Testis (tissue), 3 donors: ENCODE data around the gene WDR73. TPM values are rescaled to one million over a fixed set of nuclear protein-coding genes. Genes with fewer than 3 reads are reported as not detected.

ENCODE experiments used
- DNase-seq: peaks from one replicate; pipeline ENCODE4 v3.0.0-alpha.2; 2019
- H3K27ac ChIP-seq, 2 donors: fragments of 200-600 bp; sonication (generic); one replicate each; pipeline ENCODE4 v1.5.1; 2019
- H3K27me3 ChIP-seq: fragments of 200-600 bp; sonication (generic); one replicate; pipeline ENCODE4 v1.5.1; 2019
- H3K36me3 ChIP-seq: fragments of 200-600 bp; sonication (generic); one replicate; pipeline ENCODE4 v1.5.1; 2017; ENCODE audit warnings: low read depth; ENCODE audit errors: missing control alignments
- H3K4me1 ChIP-seq: fragments of 200-600 bp; sonication (generic); one replicate; pipeline ENCODE4 v1.5.1; 2019
- H3K4me3 ChIP-seq, 2 donors: fragments of 200-600 bp; sonication (generic); one replicate each; pipeline ENCODE4 v1.5.1; 2017 to 2019
- H3K9me3 ChIP-seq: fragments of 200-600 bp; sonication (generic); one replicate; pipeline ENCODE4 v1.5.1; 2017
- CTCF ChIP-seq, 3 experiments: fragments of 450-650 bp in 2 of 3; fragments of 200-600 bp in 1 of 3; sonication (generic) in 1 of 3; IDR thresholded peaks; one replicate each; pipeline ENCODE4 v1.5.1; 2016 to 2019; ENCODE audit warnings: antibody characterized with exemption in 3 of 3, mild to moderate bottlenecking in 2 of 3, moderate library complexity in 1 of 3
- POLR2A ChIP-seq: fragments of 450-650 bp; IDR thresholded peaks from one replicate; pipeline ENCODE4 v1.6.1; 2017; ENCODE audit warnings: antibody characterized with exemption, mild to moderate bottlenecking, moderate library complexity
- WGBS, 2 donors: methylation state at CpG; one replicate each; pipeline ENCODE4 v1.1.5; 2018; 5-methylcytosine and 5-hydroxymethylcytosine counted together
- intact Hi-C: fragments of 100-400 bp; cut with DNase I; formaldehyde crosslinking; loops from one replicate; pipeline ENCODE4 v1.15.1; 2023; ENCODE audit warnings: low total_unique reads
- polyA plus RNA-seq: library from polyadenylated mRNA; stranded (reverse); fragments of 350-450 nt; fragmentation: Illumina TruSeq; extraction: RNeasy Lipid Tissue Mini Kit (QIAGEN cat#74804); gene quantifications from one replicate; pipeline ENCODE4 v1.2.3, GENCODE V29; 2014; ENCODE audit warnings: low read depth, low replicate concordance; ENCODE audit not compliant: insufficient read depth
- total RNA-seq, 2 donors: library from RNA; depleted of rRNA; stranded (reverse); fragments of >200 nt; gene quantifications; one replicate each; pipeline ENCODE4 v1.2.3, GENCODE V29; 2016

The WDR73 gene
- total and polyA plus RNA-seq, 3 donors from 2014 or later, result 38.4 to 49.1 (median 40.4) TPM

- no peak for DNase-seq
- no peaks in the 10 kb centered on the region for H3K36me3 ChIP-seq
- intact Hi-C loops, result no loop called here
- H3K4me3 ChIP-seq, result peak overlapping the region in 1 of 2 donors; percentile 74
- peaks cover 4% of the 10 kb centered on the region for H3K4me1 ChIP-seq
- no peak for TF ChIP-seq CTCF (IDR thresholded peaks at IDR 0.05)
- TF ChIP-seq POLR2A, result no peak
- no peaks in the 10 kb centered on the region for H3K27me3 ChIP-seq
- 30 to 48% methylated on average over 7 of the region's 7 CpGs for WGBS, 2 donors
- peak overlapping the region in 1 of 2 donors; percentile 58 for H3K27ac ChIP-seq
- no peaks in the 10 kb centered on the region for H3K9me3 ChIP-seq
Observed at GRCh38 chr15:84658788-84659411, 4.8 kb upstream of the WDR73 start.

GRCh38 chr15:84658080-84658787 is 4.2 kb upstream of the WDR73 start, which contains the start of gene NMB:
Gene NMB, minus strand, starts transcription at chr15:84658199. Its CDS starts 47 bp downstream, at chr15:84658152.
- intact Hi-C loops, result no loop called here
- no peaks in the 10 kb centered on the region for H3K27me3 ChIP-seq
- TF ChIP-seq CTCF (IDR thresholded peaks at IDR 0.05), result peak; percentile 12 to 55 (median 37)
- no peak for TF ChIP-seq POLR2A
- peaks cover 9% of the 10 kb centered on the region for H3K4me1 ChIP-seq
- 0% methylated on average over 15 to 33 of the region's 61 CpGs for WGBS, 2 donors
- H3K27ac ChIP-seq, result peak within 1 kb of the TSS; percentile 58 to 59
- H3K9me3 ChIP-seq, result no peaks in the 10 kb centered on the region
- DNase-seq, result peak; percentile 75
- no peaks in the 10 kb centered on the region for H3K36me3 ChIP-seq
- peak within 1 kb of the TSS; percentile 57 to 74 for H3K4me3 ChIP-seq

GRCh38 chr15:84657748-84658079 is 3.6 kb upstream of the WDR73 start:
- DNase-seq, result no peak
- no peaks in the 10 kb centered on the region for H3K27me3 ChIP-seq
- intact Hi-C loops, result no loop called here
- WGBS, 2 donors, result 19 to 21% methylated on average over 3 to 17 of the region's 17 CpGs
- peaks cover 14% of the 10 kb centered on the region for H3K4me1 ChIP-seq
- no peaks in the 10 kb centered on the region for H3K9me3 ChIP-seq
- peak overlapping the region; percentile 57 to 74 for H3K4me3 ChIP-seq
- H3K36me3 ChIP-seq, result no peaks in the 10 kb centered on the region
- H3K27ac ChIP-seq, result peak overlapping the region; percentile 58 to 59
- TF ChIP-seq CTCF (IDR thresholded peaks at IDR 0.05) (no peak), POLR2A (no peak)

- Histone ChIP-seq H3K27ac (no peak overlapping the region), H3K27me3 (no peaks in the 10 kb centered on the region), H3K9me3 (no peaks in the 10 kb centered on the region), H3K4me3 (no peak overlapping the region), H3K36me3 (no peaks in the 10 kb centered on the region), H3K4me1 (peaks cover 21% of the 10 kb centered on the region)
- 59% methylated on average over 7 of the region's 7 CpGs; no CpG with 5 or more reads in 1 of the 2 donors for WGBS, 2 donors
- no peak for DNase-seq
- TF ChIP-seq POLR2A (no peak), CTCF (IDR thresholded peaks at IDR 0.05) (no peak)
- intact Hi-C loops, result no loop called here
Observed at GRCh38 chr15:84656972-84657371, 2.9 kb upstream of the WDR73 start.
